Mononuclear cell (primary cell): ENCODE measurements around the gene CXADR. TPM values are rescaled to one million over a fixed set of nuclear protein-coding genes. Genes with fewer than 3 reads are reported as not detected.
A peak's percentile ranks its signal among the peaks of the same experiment; 100 is the strongest.
"Not testable (repeated sequence)": the region's sequence is repeated elsewhere in the genome, so short reads cannot be mapped to it uniquely, and the experiment has no call there.

Experiments
- H3K27me3 ChIP-seq: 2 replicates; pipeline ENCODE4 v1.6.0; 2011; ENCODE audit warnings: low read length, control low read depth; ENCODE audit not compliant: insufficient read depth
- H3K4me1 ChIP-seq: 2 replicates; pipeline ENCODE4 v1.5.1; 2011; ENCODE audit warnings: mild to moderate bottlenecking, low read length, control low read depth; ENCODE audit not compliant: insufficient read depth
- H3K4me3 ChIP-seq: 2 replicates; pipeline ENCODE4 v1.5.1; 2011; ENCODE audit warnings: mild to moderate bottlenecking, low read length, moderate library complexity
- H3K9me3 ChIP-seq: 2 replicates; pipeline ENCODE4 v1.5.1; 2011; ENCODE audit warnings: low read depth, mild to moderate bottlenecking, control low read depth, low read length
- total RNA-seq: library from RNA; depleted of rRNA; stranded (reverse); fragments of >200 nt; gene quantifications from one replicate; pipeline ENCODE4 v1.2.3, GENCODE V29; 2012

Gene CXADR
- 0.42 TPM for total RNA-seq

DNA sequence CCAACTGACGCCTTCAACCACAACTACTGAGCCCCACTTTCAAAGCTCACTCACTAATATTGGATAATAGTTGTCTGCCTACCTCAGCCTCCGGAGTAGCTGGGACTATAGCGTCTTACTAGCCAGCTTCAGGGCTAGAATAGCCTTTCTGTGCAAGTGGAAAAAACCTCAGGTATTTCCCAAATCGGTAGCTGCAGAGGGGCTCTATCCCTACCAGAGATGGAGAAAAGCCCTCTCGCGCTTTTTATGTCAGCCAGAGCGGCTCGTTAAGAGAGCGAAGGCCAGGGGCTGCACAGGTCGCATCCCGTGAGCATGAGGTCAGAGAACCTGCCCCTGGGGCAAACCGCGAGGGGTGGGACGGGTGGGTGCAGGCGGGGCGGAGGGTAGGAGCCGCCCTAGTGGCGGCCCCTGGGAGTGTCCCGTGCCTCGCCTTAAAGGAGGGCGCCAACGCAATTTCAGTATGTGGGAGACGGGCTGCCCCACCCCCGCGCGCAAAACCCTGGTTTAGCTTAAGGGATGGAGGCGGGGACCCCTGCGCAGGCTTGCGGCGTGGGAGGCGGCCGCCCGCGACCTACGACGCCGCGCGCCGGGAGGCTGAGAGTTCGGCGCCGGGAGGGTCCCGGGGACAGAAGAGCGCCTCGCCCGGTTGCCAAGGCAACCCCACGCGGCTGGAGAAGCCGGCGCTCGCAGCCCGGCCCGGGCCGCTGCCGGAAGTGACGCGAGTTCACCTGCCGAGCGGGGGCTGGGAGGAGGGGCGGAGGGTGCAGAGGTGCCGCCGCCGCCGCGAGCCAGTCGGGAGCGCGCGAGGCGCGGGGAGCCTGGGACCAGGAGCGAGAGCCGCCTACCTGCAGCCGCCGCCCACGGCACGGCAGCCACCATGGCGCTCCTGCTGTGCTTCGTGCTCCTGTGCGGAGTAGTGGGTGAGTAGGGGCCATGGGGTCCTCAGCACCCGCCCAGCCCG, at the start of gene CXADR:
TSS of gene CXADR (plus strand) at position 791 of the 961 bp plus-strand sequence. CDS start at position 878, 87 bp downstream.
- peaks cover 20% of the 10 kb centered on the region for H3K4me1 ChIP-seq
- H3K4me3 ChIP-seq: peak within 1 kb of the TSS; percentile 37
- no peaks in the 10 kb centered on the region for H3K9me3 ChIP-seq
- H3K27me3 ChIP-seq: peaks cover 42% of the 10 kb centered on the region

DNA sequence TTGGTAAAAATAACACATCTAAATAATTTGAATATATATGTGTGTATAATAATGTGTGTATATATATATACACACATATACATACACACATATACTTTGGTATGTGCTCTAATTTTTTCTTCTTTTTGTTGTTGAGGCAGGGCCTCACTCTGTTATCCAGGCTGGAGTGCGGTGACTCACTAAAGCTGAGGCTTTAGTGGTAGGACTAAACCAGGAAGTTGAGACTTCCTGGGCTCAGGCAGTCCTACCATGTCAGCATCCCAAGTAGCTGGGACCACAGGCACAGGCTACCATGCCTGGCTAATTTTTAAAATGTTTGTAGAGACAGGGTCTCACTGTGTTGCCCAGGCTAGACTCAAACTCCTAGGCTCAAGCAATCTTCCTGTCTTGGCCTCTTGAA, 46.7 kb upstream of the CXADR start:
- Histone ChIP-seq H3K27me3 (no peaks in the 10 kb centered on the region), H3K4me3 (no peak overlapping the region), H3K4me1 (no peaks in the 10 kb centered on the region)

DNA sequence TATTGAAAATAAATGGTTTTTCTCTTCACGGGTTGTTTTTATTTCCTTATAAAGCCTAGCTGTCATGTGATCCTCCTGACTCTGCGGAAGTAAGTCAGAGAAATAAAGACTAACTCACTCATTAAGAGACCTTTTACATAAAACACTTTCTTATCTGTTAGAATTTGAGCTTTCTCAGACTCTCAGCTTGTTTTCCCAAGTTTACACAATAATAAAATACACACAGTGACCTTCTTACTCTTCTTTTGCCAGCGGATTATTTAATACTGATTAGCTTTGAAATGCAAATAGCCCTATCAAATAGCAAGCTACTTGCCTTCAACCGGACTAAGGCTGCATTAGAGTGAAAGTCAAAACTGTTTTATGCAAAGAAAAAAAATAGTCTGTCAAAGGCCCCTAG, 45.5 kb upstream of the CXADR start:
- Histone ChIP-seq H3K9me3 (no peaks in the 10 kb centered on the region), H3K4me1 (no peaks in the 10 kb centered on the region), H3K4me3 (no peak overlapping the region), H3K27me3 (no peaks in the 10 kb centered on the region)

More for the DNA sequence above, 46.7 kb upstream of the CXADR start:
- H3K9me3 ChIP-seq: no peaks in the 10 kb centered on the region

DNA sequence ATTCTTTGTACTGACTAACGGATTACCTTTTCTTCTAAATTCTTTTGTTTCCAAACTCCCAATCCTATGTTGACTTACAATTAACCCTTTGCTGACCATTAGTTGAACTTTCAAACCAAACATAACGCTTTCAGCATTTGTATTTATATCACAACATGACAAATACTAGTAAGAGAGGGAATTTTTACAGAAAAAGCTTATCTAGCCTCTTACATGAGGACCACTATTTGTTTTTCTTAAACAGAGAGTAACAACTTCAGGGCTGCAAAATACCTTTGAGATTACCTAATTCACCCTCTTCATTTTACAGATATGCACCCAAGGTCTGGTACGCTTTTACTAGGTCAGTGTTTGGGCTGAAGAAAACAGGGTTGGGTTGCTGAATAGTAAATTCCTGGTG, 45.0 kb upstream of the CXADR start:
- no peaks in the 10 kb centered on the region for H3K27me3 ChIP-seq
- no peaks in the 10 kb centered on the region for H3K4me1 ChIP-seq
- no peaks in the 10 kb centered on the region for H3K9me3 ChIP-seq
- no peak overlapping the region for H3K4me3 ChIP-seq

DNA sequence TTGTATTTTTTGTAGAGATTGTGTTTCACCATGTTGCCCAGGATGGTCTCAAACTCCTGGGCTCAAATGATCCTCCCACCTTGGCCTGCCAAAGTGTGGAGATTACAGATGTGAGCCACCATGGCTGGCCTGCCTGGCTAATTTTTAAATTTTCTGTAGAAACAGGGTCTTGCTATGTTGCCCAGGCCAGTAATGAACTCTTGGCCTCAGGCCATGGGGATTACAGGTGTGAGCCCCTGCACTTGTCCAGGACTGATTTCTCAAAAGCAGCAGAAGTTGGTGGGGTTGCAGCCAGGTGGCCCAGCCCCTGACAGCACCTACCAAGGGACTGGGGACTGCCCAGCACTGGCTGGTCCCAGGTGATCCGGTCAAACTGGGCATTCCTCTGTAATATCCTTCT, 44.1 kb upstream of the CXADR start:
- Histone ChIP-seq H3K27me3 (no peaks in the 10 kb centered on the region), H3K4me1 (no peaks in the 10 kb centered on the region), H3K4me3 (no peak overlapping the region), H3K9me3 (no peaks in the 10 kb centered on the region)

DNA sequence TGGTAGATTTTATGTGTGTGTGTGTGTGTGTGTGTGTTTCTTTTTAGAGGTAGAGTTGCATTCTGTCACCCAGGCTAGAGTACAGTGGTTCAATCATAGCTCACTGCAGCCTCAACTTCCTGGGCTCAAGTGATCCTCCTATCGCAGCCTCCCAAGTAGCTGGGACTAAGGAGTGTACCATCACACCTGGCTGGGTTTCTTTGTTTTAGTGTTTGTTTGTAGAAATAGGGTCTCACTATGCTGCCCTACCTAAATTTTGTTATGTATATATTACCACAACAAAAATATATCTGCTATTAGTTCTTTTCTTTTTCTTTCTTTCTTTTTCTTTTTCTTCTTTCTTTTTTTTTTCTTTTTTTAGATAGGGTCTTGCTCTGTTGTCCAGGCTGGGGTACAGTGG, 43.1 kb upstream of the CXADR start:
- no peaks in the 10 kb centered on the region for H3K27me3 ChIP-seq
- H3K9me3 ChIP-seq: no peaks in the 10 kb centered on the region
- H3K4me1 ChIP-seq: no peaks in the 10 kb centered on the region
- H3K4me3 ChIP-seq: no peak overlapping the region

DNA sequence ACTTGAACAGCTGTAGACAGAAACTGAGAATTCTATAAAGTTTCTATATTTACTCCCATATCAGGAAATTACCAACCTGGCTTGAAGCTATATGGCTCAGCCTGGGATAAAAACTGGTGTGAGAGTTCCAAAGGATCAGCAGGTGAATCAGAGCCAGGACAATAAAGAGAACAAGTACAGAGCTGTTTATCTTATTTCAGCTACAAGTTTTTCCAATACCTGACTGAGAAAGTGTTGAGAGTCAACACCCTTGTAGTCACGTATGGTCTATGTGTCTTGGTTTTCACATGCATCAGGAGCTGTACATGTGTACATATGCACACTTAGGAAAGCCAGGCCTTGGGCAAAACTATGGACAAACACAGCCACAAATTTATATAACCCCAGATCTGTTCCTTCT, 40.7 kb upstream of the CXADR start:
- Histone ChIP-seq H3K4me1 (no peaks in the 10 kb centered on the region), H3K4me3 (no peak overlapping the region), H3K27me3 (no peaks in the 10 kb centered on the region), H3K9me3 (no peaks in the 10 kb centered on the region)

DNA sequence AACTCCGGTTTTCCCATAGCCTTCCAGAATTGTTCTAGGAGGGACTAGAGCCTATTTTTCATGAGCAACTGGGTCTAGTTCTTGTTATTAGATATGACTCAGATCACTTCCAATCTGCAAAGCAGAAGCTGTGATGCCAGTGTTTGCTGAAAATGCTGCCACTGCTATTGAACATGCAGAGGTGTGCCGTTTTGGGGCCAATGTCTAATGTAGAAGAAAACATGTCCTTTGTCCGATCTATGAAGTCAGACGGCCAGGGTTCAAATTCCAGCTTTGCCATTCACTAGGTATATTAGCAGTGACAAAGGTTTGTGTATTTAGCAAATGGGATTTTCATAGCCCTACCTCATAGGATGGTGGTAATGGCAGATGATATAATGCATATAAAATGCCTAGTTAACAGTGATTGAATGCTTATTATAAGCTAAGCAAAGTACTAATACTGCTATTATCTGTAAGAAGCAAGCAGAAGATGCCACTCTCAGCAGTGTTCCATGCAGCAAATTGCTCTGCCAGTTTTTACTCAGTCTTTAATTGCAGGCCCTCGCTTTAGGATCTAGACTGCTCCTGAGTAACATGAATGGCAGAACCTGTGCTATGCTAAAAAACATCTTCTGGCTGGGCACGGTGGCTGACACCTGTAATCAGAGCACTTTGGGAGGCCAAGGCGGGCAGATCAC, 40.1 kb upstream of the CXADR start:
- Histone ChIP-seq H3K4me1 (no peaks in the 10 kb centered on the region), H3K27me3 (no peaks in the 10 kb centered on the region), H3K4me3 (no peak overlapping the region), H3K9me3 (no peaks in the 10 kb centered on the region)

DNA sequence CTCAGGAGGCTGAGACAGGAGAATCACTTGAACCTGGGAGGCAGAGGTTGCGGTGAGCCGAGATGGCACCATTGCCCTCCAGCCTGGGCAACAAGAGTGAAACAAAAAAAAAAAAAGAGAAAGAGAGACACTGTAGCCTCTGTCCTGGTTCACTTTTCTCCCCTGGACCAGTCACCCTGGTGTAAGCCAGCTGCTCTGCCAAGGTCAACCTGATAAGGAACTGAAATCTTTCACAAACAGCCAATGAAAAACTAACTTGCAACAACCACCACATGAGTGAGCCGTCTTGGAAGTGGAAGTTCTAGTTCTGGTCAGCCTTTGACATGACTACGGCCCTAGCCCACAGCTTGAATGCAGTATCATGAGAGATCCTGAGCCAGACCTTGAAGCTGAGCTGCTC, 36.8 kb upstream of the CXADR start:
- no peaks in the 10 kb centered on the region for H3K4me1 ChIP-seq
- H3K9me3 ChIP-seq: no peaks in the 10 kb centered on the region
- H3K4me3 ChIP-seq: no peak overlapping the region
- no peaks in the 10 kb centered on the region for H3K27me3 ChIP-seq

DNA sequence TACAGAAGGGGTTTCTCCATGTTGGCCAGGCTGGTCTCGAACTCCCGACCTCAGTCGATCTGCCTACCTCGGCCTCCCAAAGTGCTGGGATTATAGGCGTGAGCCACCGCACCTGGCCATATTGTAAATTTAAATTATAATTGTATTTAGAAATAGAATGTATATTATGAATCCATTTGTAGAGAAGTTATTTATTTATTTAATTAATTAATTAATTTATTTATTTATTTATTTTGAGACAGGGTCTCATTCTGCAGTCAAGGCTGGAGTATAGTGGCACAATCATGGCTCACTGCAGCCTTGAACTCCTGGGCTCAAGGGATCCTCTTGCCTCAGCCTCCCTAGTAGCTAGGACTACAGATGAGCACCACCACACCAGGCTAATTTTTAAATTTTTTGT, 34.7 kb upstream of the CXADR start:
- not testable (repeated sequence) for H3K4me1 ChIP-seq, H3K27me3 ChIP-seq, H3K4me3 ChIP-seq, H3K9me3 ChIP-seq

DNA sequence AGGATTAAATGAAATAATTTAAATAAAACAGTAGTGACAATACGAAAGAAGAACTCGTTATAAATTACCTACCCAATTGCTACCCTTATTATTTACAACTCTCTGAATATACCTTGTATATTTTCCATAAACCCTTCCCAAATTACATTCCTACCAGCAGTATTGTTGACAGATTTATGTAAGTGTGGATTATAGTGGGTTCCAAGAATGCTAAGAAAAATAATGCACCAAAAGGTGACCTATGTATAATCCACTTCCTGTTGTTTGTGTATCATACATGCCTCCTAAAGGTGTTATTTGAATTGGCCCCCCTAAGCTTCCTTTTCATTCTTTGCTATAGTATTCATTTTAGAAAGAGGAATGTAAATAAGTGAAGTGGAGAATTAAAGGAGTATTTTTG, 33.2 kb upstream of the CXADR start:
- Histone ChIP-seq H3K4me3 (no peak overlapping the region), H3K9me3 (no peaks in the 10 kb centered on the region), H3K27me3 (no peaks in the 10 kb centered on the region), H3K4me1 (no peaks in the 10 kb centered on the region)

DNA sequence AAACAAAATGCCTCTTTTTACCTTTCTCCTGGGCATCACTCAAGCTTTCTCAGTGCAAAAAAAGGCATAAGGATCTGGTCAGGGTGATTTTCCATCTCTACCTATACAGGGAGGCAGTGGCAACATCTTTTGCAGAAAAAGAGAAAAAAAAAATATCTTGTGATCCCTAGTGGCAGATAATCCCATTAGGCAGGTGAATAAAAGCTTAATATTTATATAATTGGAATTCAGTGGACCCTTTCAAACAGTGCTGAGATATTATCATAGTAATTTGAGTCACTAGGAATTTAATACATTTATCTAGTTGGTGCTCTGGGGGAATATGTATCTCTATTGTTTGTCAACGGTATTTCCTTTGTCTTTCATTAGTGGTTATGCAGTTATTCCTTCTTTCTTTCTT, 29.9 kb upstream of the CXADR start:
- Histone ChIP-seq H3K27me3 (peaks cover 4% of the 10 kb centered on the region), H3K4me3 (no peak overlapping the region), H3K9me3 (no peaks in the 10 kb centered on the region), H3K4me1 (no peaks in the 10 kb centered on the region)

DNA sequence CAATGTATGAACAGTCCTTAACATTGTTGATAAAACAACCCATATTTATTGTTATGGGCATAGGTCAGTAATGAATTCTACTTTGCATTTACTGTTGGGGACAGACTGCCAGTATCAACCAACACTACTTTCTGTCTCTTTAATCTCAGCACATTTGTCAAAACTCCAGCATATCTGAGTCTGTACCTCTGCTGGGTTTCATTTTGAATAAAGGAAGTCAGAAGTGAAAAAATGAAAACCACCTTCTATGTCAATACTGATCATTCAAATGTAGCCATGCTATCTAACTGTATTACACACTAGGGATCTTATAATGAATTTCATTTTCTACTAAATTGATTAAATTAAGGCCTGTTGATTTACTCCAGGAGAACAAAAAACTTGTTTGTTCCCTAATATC, 24.2 kb upstream of the CXADR start:
- Histone ChIP-seq H3K9me3 (no peaks in the 10 kb centered on the region), H3K27me3 (peaks cover 8% of the 10 kb centered on the region), H3K4me3 (no peak overlapping the region), H3K4me1 (peaks cover 16% of the 10 kb centered on the region)

DNA sequence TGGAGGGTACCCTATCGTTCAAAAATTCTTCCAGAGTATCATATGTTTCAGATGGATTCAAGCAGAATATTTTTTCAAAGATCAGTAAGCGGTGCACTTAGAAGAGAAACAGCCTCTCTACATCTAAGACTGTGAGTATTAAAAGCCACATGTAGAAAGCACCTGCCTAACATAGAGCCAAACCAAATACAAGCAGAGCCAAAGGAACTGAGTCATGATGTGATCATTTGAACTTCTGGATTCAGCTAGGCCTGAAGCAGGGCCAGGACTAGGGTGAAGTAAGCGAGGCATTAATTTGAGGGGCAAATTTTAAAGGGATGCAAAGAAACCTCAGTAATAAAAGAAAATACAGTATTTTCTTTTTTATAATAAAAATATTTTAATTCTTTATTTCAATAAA, 23.3 kb upstream of the CXADR start:
- H3K9me3 ChIP-seq, H3K4me3 ChIP-seq, H3K27me3 ChIP-seq: not testable (repeated sequence)
- H3K4me1 ChIP-seq: peaks cover 16% of the 10 kb centered on the region

DNA sequence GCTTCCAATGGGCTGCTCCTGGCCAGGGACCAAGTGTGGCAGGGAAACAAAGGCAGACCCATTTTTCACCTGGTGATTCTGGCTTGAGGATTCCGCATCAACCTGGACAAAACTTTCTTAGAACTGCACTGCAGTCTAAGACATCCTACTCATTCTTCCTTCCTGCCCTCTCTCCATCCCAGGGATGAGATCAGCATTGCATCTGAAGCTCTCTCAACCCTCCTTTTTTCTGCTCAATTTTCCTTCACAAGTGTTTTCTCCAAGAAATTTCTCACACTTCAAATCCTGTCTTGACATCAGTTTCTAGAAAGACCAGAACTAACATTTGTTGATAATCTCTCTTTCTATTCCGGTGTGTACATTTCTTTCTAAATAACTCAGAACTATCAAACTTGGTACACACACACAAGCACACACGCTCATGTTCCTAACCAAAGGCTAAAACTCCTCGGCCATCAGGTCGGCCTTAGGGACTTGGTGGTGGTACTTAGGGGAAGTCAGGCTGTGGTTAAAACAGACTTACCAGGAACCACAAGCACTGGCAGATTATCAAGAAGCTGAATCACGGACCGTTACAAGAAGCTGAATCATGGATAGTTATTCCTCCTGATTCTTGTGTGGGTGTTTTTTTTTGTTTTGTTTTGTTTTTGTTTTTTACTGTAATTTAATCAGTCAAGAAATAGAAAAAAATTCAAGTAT, 21.0 kb upstream of the CXADR start:
- peaks cover 8% of the 10 kb centered on the region for H3K27me3 ChIP-seq
- no peak overlapping the region for H3K4me3 ChIP-seq
- H3K9me3 ChIP-seq: no peaks in the 10 kb centered on the region
- peaks cover 16% of the 10 kb centered on the region for H3K4me1 ChIP-seq
